ENCODE results near the gene LRRC18. TPM values are rescaled to one million over a fixed set of nuclear protein-coding genes. Genes with fewer than 3 reads are reported as not detected.

The LRRC18 gene
- total RNA-seq, 1 experiment from 2014 or later: not detected

GRCh38 chr10:48929413-48929990 lies 10.1 kb downstream of the LRRC18 start:
- BruUV-seq (replicated peaks): no TSS peak
- H3K79me2 ChIP-seq (ENCODE audit: insufficient read depth, low read length): no peaks in the 10 kb centered on the region
- H4K20me1 ChIP-seq (ENCODE audit: insufficient read depth): no peaks in the 10 kb centered on the region
- no peaks in the 10 kb centered on the region for H3K9me3 ChIP-seq (ENCODE audit: control insufficient read depth in 1 of 2, insufficient read depth in 1 of 2, low read depth in 1 of 2, low read length in 2 of 2)
- no peak overlapping the region for H2AFZ ChIP-seq (ENCODE audit: low read depth, low read length, poor library complexity, severe bottlenecking)
- no peaks in the 10 kb centered on the region for H3K36me3 ChIP-seq (ENCODE audit: control insufficient read depth in 1 of 2, insufficient read depth in 2 of 2, low read length in 2 of 2)
- intact Hi-C loops (cut with micrococcal nuclease): no loop called here
- CTCF ChIA-PET: no interaction called here
- no peak overlapping the region for H3K27ac ChIP-seq (ENCODE audit: low read depth, low read length)
- ATAC-seq: no peak
- no peaks in the 10 kb centered on the region for H3K4me1 ChIP-seq (ENCODE audit: control insufficient read depth in 1 of 2, insufficient read depth in 2 of 2, low read length in 2 of 2)
- no peaks in the 10 kb centered on the region for H3K9me2 ChIP-seq (ENCODE audit: insufficient read depth)
- no peak overlapping the region for H3K9ac ChIP-seq (ENCODE audit: low read length)
- no peak for DNase-seq (ENCODE audit: low read depth, low spot score)
- H3K27me3 ChIP-seq (ENCODE audit: insufficient read depth, low read length): peaks cover 30% of the 10 kb centered on the region
- POLR2A ChIA-PET: no interaction called here
- no peak overlapping the region for H3K4me2 ChIP-seq (ENCODE audit: low read length)
- TF ChIP-seq POLR2AphosphoS5 (IDR thresholded peaks at IDR 0.05; ENCODE audit: low read depth, low read length): no peak
- TF ChIP-seq ZFX (IDR thresholded peaks at IDR 0.05): no peak
- TF ChIP-seq, protein P1, sequence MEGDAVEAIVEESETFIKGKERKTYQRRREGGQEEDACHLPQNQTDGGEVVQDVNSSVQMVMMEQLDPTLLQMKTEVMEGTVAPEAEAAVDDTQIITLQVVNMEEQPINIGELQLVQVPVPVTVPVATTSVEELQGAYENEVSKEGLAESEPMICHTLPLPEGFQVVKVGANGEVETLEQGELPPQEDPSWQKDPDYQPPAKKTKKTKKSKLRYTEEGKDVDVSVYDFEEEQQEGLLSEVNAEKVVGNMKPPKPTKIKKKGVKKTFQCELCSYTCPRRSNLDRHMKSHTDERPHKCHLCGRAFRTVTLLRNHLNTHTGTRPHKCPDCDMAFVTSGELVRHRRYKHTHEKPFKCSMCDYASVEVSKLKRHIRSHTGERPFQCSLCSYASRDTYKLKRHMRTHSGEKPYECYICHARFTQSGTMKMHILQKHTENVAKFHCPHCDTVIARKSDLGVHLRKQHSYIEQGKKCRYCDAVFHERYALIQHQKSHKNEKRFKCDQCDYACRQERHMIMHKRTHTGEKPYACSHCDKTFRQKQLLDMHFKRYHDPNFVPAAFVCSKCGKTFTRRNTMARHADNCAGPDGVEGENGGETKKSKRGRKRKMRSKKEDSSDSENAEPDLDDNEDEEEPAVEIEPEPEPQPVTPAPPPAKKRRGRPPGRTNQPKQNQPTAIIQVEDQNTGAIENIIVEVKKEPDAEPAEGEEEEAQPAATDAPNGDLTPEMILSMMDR (IDR thresholded peaks at IDR 0.05 in 2 of 3, conservative IDR thresholded peaks at IDR 0.05 in 1 of 3; ENCODE audit: borderline replicate concordance in 1 of 3, insufficient read depth in 1 of 3, low read depth in 2 of 3, low read length in 2 of 3): no peak
- no peak for TF ChIP-seq FOSL1 (IDR thresholded peaks at IDR 0.05; ENCODE audit: low read depth)
- TF ChIP-seq TCF7L2 (IDR thresholded peaks at IDR 0.05; ENCODE audit: borderline replicate concordance, extremely low read depth, insufficient read depth, insufficient read length): no peak
- RAD21 ChIA-PET (ENCODE audit: low non-redundant PET in 1 of 2, low total read pairs in 2 of 2, uncharacterized antibody in 2 of 2, unreplicated experiment in 2 of 2): no interaction called here
- H3K4me3 ChIP-seq (replicated peaks in 1 of 2; ENCODE audit: low read depth in 1 of 2, low read length in 2 of 2): no peak overlapping the region

DNA sequence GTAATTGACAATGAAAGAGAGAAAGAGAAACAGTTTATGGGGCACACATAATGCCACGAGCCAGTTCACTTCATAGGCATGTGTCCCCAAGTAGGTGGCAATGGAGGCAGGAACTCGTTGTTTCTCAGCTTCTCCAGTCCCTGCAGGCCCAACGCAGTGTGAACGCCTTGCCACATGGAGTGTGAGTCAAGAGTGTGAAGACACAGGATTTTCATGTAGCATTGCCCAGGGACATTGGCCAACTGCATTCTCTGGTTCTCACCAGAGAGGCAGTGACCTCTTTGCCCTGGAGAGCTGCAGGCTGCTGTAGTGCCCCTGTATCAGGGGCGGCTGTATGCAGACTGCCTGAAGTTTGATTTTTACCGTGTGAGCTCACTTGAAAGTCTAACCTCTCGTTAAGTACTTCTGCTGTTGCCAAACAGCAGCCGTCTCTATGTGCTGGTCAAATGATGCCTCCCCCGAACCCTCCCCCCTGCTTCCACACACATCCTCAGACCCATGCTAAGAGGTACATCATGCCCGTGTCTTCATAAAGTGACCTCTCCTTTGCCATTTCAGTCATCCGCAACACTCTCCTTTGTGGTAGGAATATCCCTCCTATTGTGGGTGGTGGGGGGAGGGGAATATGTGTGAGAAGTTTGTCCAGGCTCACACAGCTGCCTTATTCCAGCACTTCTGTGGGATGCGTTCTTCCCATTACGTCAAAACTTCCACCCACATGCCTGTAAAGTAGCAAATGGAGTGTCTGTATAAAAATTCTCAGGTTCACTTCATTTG lies 12.7 kb downstream of the LRRC18 start:
- RAD21 ChIA-PET (ENCODE audit: low non-redundant PET in 1 of 2, low total read pairs in 2 of 2, uncharacterized antibody in 2 of 2, unreplicated experiment in 2 of 2): no interaction called here
- no peaks in the 10 kb centered on the region for H3K9me2 ChIP-seq (ENCODE audit: insufficient read depth)
- H3K79me2 ChIP-seq (ENCODE audit: insufficient read depth, low read length): no peaks in the 10 kb centered on the region
- H2AFZ ChIP-seq (ENCODE audit: low read depth, low read length, poor library complexity, severe bottlenecking): no peak overlapping the region
- POLR2A ChIA-PET: no interaction called here
- ATAC-seq (no peak), DNase-seq (ENCODE audit: low read depth, low spot score) (no peak)
- H3K4me1 ChIP-seq (ENCODE audit: control insufficient read depth in 1 of 2, insufficient read depth in 2 of 2, low read length in 2 of 2): no peaks in the 10 kb centered on the region
- no peak overlapping the region for H3K9ac ChIP-seq (ENCODE audit: low read length)
- peaks cover 47% of the 10 kb centered on the region for H3K27me3 ChIP-seq (ENCODE audit: insufficient read depth, low read length)
- H4K20me1 ChIP-seq (ENCODE audit: insufficient read depth): no peaks in the 10 kb centered on the region
- H3K36me3 ChIP-seq (ENCODE audit: control insufficient read depth in 1 of 2, insufficient read depth in 2 of 2, low read length in 2 of 2): no peaks in the 10 kb centered on the region
- no peak overlapping the region for H3K4me2 ChIP-seq (ENCODE audit: low read length)
- no peaks in the 10 kb centered on the region for H3K9me3 ChIP-seq (ENCODE audit: control insufficient read depth in 1 of 2, insufficient read depth in 1 of 2, low read depth in 1 of 2, low read length in 2 of 2)
- H3K27ac ChIP-seq (ENCODE audit: low read depth, low read length): no peak overlapping the region
- no TSS peak for BruUV-seq (replicated peaks)
- H3K4me3 ChIP-seq (replicated peaks in 1 of 2; ENCODE audit: low read depth in 1 of 2, low read length in 2 of 2): no peak overlapping the region
- intact Hi-C loops (cut with micrococcal nuclease): no loop called here
- CTCF ChIA-PET: no interaction called here
- TF ChIP-seq MAX (IDR thresholded peaks at IDR 0.05) (no peak), CEBPB (IDR thresholded peaks at IDR 0.05; ENCODE audit: low read depth) (no peak), EGR1 (IDR thresholded peaks at IDR 0.05; ENCODE audit: low read depth) (no peak), TCF7L2 (IDR thresholded peaks at IDR 0.05; ENCODE audit: borderline replicate concordance, extremely low read depth, insufficient read depth, insufficient read length) (no peak), SP1 (IDR thresholded peaks at IDR 0.05; ENCODE audit: low read depth) (no peak), SRF (IDR thresholded peaks at IDR 0.05; ENCODE audit: low read depth) (no peak), EZH2 (IDR thresholded peaks at IDR 0.05) (no peak), ZFX (IDR thresholded peaks at IDR 0.05) (no peak), ZNF274 (IDR thresholded peaks at IDR 0.05; ENCODE audit: low read depth, low read length) (no peak), ELF1 (IDR thresholded peaks at IDR 0.05; ENCODE audit: borderline replicate concordance, low read depth) (no peak), POLR2A (IDR thresholded peaks at IDR 0.05; ENCODE audit: borderline replicate concordance, extremely low read depth, insufficient read depth, insufficient read length) (no peak), CBX3 (IDR thresholded peaks at IDR 0.05; ENCODE audit: low read depth) (no peak)
- TF ChIP-seq, protein P2, sequence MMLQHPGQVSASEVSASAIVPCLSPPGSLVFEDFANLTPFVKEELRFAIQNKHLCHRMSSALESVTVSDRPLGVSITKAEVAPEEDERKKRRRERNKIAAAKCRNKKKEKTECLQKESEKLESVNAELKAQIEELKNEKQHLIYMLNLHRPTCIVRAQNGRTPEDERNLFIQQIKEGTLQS (IDR thresholded peaks at IDR 0.05): no peak

Measured in HCT116 (cell line).